HG02840 (cell line): ENCODE measurements around the gene SUCO.

Experiments
- ATAC-seq: cut with Tn5 transposase; IDR thresholded peaks from one replicate; pipeline ENCODE4 v1.9.1; 2021; ENCODE audit warnings: mild to moderate bottlenecking, moderate library complexity, moderate number of reproducible peaks; ENCODE audit not compliant: unreplicated experiment, low FRiP score

Gene SUCO

GRCh38 chr1:172513479-172513878 lies 19.5 kb upstream of the SUCO start:
- ATAC-seq, result no peak

GRCh38 chr1:172514108-172514507 lies 18.8 kb upstream of the SUCO start:
- no peak for ATAC-seq

GRCh38 chr1:172515436-172515835 lies 17.5 kb upstream of the SUCO start:
- ATAC-seq, result no peak

DNA sequence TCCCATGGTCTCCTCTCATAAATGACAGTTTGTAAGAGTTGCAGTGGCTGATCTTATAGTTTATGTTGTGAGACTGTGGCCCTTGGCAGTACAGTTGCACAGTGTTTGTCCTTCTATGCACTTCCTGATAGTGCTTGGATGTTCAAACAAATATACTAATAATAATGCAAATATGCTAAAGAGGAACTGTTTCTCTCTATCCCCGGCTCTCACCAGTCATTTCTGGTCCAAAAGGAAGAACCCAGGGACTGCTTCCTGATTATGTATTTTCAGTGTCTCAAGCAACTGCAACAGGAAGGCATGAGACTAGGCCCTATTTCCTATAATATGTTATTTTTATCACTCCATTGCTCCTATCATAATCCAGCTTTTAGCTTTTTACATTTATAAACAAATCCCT lies 17.0 kb upstream of the SUCO start:
- ATAC-seq, result no peak

GRCh38 chr1:172517081-172517480 lies 15.9 kb upstream of the SUCO start:
- no peak for ATAC-seq

DNA sequence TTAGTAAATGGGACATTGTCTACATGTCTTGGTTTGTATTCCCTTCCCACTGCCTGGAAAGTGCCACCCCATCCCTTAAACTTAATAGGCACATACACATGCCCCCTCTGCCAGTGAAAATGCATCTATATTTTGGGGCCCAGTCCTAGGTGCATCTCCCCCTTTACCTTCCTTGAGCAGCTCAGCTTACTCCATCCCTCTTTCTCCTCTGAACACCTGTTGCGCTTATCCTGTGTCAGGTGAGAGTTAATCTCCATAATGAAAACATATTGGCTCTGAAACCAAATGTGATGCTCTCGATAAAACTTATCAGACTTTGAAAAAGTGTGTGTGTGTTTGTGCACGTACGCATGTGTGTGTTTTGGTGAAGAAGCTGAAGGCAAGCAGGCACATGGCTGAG lies 15.4 kb upstream of the SUCO start:
- ATAC-seq, result no peak

DNA sequence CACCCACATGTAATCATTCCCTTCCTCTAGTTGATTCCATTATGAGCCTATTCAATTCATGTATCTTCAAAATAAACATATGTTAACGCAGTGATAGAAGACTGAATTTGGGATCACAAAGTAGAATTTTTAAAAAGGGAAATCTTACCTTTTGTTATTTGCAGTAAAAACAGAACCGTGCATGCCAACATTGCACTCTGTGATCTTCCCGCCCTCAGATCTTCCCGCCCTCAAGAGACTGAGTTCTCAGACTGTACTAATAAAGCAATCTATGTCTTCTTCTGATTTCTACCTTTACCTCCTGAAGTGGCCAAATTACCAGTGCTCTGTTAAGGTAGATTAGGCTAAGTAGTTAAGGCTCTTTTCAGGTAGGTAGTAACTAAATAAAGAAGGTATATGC lies 3.6 kb upstream of the SUCO start:
- no peak for ATAC-seq

DNA sequence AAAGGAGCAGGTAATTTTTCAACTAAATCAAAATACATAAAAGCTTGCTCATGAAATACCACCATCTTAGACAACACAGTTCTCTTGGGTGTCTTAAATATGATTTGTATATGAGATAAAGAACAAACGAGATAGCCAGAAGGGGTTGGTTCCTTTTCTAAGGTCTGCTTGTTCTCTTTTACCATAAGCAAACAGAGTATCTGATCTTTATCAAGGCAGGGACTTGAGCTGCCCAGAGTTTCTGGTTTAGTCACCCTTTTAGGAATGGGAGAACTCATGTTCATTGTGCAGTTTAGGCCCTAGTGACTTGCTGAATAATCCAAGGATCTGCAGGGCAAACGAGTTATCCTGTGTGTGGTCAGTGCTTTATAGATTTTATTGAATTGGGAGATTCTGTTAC lies 3.0 kb upstream of the SUCO start:
- ATAC-seq, result no peak

- ATAC-seq, result no peak
Measured at GRCh38 chr1:172531412-172532182, 1.4 kb upstream of the SUCO start.

DNA sequence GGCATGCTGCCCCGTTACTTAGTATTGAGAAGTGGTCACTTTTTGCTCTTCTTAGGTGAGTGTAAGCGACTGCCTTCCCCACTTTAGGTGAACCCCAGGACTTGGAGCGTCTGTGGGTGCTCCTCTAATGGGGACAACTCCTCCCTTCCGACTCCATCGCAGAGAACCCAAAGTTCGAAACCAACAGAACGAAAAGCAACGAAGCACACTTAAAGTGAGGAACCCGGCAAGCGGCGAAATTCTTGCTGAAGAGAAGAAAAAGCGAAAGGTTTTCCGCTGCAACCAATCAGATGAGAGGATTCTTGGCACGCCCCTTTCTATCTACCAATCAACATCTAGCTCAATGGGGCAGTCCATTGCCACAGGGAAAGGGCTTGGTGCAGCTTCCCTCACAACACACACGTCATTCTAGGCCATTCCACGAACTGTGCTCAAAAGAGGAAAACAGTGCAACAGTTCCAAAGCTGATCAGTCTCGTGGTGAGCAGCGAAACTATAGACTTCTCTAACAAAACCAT lies 709 bp upstream of the SUCO start:
- ATAC-seq, result peak; percentile 75

- no peak for ATAC-seq
Measured at GRCh38 chr1:172533513-172534151, 682 bp downstream of the SUCO start.

DNA sequence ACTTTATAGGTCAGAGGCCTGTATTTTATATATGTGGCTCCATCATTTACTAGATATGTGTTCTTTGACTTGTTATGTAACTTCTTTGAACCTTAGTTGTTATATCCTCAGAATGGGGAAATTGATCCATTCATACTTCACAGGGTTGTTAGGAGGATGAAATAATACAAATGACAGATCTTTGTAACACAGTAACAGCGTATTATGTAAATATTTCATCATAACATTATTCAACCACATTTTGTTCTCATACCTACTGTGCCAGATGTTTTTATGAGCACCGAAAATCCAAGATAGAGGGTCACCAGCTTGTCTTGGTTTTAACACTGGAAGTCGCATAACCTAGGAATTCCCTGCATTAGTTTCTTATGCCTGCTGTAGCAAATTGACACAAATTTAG lies 3.3 kb downstream of the SUCO start:
- no peak for ATAC-seq

DNA sequence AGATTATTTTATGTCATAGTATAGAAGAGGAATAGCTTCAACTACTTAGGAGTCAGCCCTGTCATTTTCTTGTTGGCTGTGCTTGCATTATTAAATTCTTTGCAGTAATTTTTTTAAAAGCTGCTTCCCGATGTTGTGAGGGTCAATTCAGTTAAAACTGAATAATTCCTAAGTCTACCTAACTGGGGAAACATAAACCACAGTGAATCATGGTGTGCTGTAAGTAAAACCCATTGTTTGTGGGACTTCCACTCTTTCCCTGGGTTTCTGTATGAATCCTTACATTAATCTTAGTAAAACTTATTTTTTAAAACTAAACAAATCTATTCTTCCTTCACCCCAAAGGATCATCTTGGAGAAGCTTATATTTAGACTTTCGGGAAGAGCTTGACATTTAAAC lies 4.4 kb downstream of the SUCO start:
- ATAC-seq, result no peak

- ATAC-seq, result no peak
Measured at GRCh38 chr1:172537827-172538391, 5.0 kb downstream of the SUCO start.

- no peak for ATAC-seq
Measured at GRCh38 chr1:172540635-172541034, 7.7 kb downstream of the SUCO start.

GRCh38 chr1:172544481-172545104 lies 11.6 kb downstream of the SUCO start:
- ATAC-seq, result no peak

DNA sequence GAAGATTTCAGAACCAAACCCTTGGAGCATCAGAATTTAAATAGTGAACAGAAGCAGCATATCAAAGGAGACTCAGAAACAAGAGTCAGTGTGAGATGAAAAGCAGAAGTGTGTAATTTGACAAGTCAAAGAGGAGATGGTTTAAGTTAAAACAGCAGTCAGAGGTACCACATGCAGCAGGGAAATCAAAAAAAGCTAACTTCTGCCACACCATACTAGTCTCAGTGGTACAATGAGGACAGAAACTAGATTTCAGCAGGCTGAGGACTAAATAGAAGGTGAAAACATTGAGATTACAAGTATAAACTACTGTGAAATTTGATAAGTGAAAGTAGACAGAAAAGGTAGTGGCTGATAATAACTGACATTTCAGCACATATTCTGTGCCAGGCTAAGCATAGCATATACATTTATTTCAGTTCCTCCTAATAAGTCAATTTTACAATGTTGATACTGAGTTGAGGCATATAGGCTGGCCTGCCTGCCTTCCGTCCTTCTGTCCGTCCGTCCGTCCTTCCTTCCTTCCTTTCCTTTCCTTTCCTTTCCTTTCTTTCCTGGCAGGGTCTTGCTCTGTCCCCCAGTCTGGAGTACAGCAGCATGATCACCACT lies 12.6 kb downstream of the SUCO start:
- ATAC-seq, result no peak

GRCh38 chr1:172547071-172547470 lies 14.1 kb downstream of the SUCO start:
- ATAC-seq, result no peak

- ATAC-seq, result no peak
Measured at GRCh38 chr1:172549621-172550280, 16.8 kb downstream of the SUCO start.

GRCh38 chr1:172551279-172551678 lies 18.3 kb downstream of the SUCO start:
- ATAC-seq, result no peak
